Stimulated activated CD4-positive, alpha-beta T cell treated with anti-CD3 and anti-CD28 coated beads, TNF-alpha, amount 100 ng/mL, for 24 hours (primary cell): ENCODE data around the gene CCDC117.
"Not testable (repeated sequence)": the region's sequence is repeated elsewhere in the genome, so short reads cannot be mapped to it uniquely, and the experiment has no call there.

Experiments
- DNase-seq, 3 experiments: peaks; one replicate each; pipeline ENCODE4 v3.0.0-alpha.2; 2020; ENCODE audit warnings: low read depth in 3 of 3

Gene CCDC117

GRCh38 chr22:28801845-28802594 is 29.5 kb downstream of the CCDC117 start:
- no peak for DNase-seq

- no peak for DNase-seq
Measured at GRCh38 chr22:28802595-28803123, 30.2 kb downstream of the CCDC117 start.

GRCh38 chr22:28805426-28805825 is 32.9 kb downstream of the CCDC117 start:
- DNase-seq = not testable (repeated sequence)

- DNase-seq = no peak
Measured at GRCh38 chr22:28808716-28809355, 36.3 kb downstream of the CCDC117 start.

GRCh38 chr22:28810821-28811491 is 38.5 kb downstream of the CCDC117 start:
- DNase-seq = no peak

- no peak for DNase-seq
Measured at GRCh38 chr22:28812516-28812915, 40.0 kb downstream of the CCDC117 start.

- no peak for DNase-seq
Measured at GRCh38 chr22:28813772-28814518, 41.5 kb downstream of the CCDC117 start.

GRCh38 chr22:28815111-28815510 is 42.6 kb downstream of the CCDC117 start:
- no peak for DNase-seq

- no peak for DNase-seq
Measured at GRCh38 chr22:28815729-28816128, 43.2 kb downstream of the CCDC117 start.

- no peak for DNase-seq
Measured at GRCh38 chr22:28817064-28817463, 44.6 kb downstream of the CCDC117 start.

GRCh38 chr22:28817919-28818859 is 45.7 kb downstream of the CCDC117 start:
- DNase-seq = no peak

- no peak for DNase-seq
Measured at GRCh38 chr22:28819253-28820096, 47.0 kb downstream of the CCDC117 start.

- DNase-seq = no peak
Measured at GRCh38 chr22:28820885-28821284, 48.4 kb downstream of the CCDC117 start.

- DNase-seq = no peak
Measured at GRCh38 chr22:28821452-28821851, 49.0 kb downstream of the CCDC117 start.

GRCh38 chr22:28822930-28823551 is 50.5 kb downstream of the CCDC117 start:
- no peak for DNase-seq

GRCh38 chr22:28824455-28824854 is 52.0 kb downstream of the CCDC117 start:
- not testable (repeated sequence) for DNase-seq

- not testable (repeated sequence) for DNase-seq
Measured at GRCh38 chr22:28826430-28826829, 53.9 kb downstream of the CCDC117 start.

- DNase-seq = no peak
Measured at GRCh38 chr22:28826921-28827320, 54.4 kb downstream of the CCDC117 start.
